ENCODE data around the gene KTN1.
A peak's percentile ranks its signal among the peaks of the same experiment; 100 is the strongest.

The KTN1 gene

GRCh38 chr14:55713486-55713885 is 133.5 kb downstream of the KTN1 start:
- no peak for DNase-seq (ENCODE audit: low read depth)

- DNase-seq (ENCODE audit: low read depth): peak; percentile 97
Measured at GRCh38 chr14:55715889-55716288, 135.9 kb downstream of the KTN1 start.

GRCh38 chr14:55717621-55718020 is 137.6 kb downstream of the KTN1 start:
- no peak for DNase-seq (ENCODE audit: low read depth)

GRCh38 chr14:55718551-55718950 is 138.5 kb downstream of the KTN1 start:
- no peak for DNase-seq (ENCODE audit: low read depth)

GRCh38 chr14:55720796-55721195 is 140.8 kb downstream of the KTN1 start:
- DNase-seq (ENCODE audit: low read depth): no peak

GRCh38 chr14:55721353-55721752 is 141.3 kb downstream of the KTN1 start:
- peak; percentile 92 for DNase-seq (ENCODE audit: low read depth)

GRCh38 chr14:55722054-55722453 is 142.0 kb downstream of the KTN1 start:
- no peak for DNase-seq (ENCODE audit: low read depth)

GRCh38 chr14:55724736-55725135 is 144.7 kb downstream of the KTN1 start:
- DNase-seq (ENCODE audit: low read depth): no peak

- no peak for DNase-seq (ENCODE audit: low read depth)
Measured at GRCh38 chr14:55730592-55731310, 150.7 kb downstream of the KTN1 start.

- DNase-seq (ENCODE audit: low read depth): no peak
Measured at GRCh38 chr14:55731311-55731872, 151.4 kb downstream of the KTN1 start.

GRCh38 chr14:55731881-55732498 is 152.0 kb downstream of the KTN1 start:
- peak; percentile 47 for DNase-seq (ENCODE audit: low read depth)

GRCh38 chr14:55733599-55733998 is 153.6 kb downstream of the KTN1 start:
- DNase-seq (ENCODE audit: low read depth): no peak

All from EH (cell line).